Measurements from ENCODE around the gene CCNK.
A peak's percentile ranks its signal among the peaks of the same experiment; 100 is the strongest.

CCNK gene

GRCh38 chr14:99508896-99509629 is 27.9 kb downstream of the CCNK start:
- DNase-seq: no peak

GRCh38 chr14:99509871-99510555 is 28.8 kb downstream of the CCNK start:
- DNase-seq: no peak

GRCh38 chr14:99510556-99511139 is 29.4 kb downstream of the CCNK start:
- no peak for DNase-seq

GRCh38 chr14:99511421-99512109 is 30.4 kb downstream of the CCNK start:
- DNase-seq: no peak

- no peak for DNase-seq
These were observed 30.9 kb downstream of the CCNK start for GRCh38 chr14:99512110-99512449.

- no peak for DNase-seq
These were observed 31.5 kb downstream of the CCNK start for GRCh38 chr14:99512571-99513182.

GRCh38 chr14:99513183-99513694 is 32.0 kb downstream of the CCNK start:
- DNase-seq: no peak

GRCh38 chr14:99513946-99514551 is 32.8 kb downstream of the CCNK start:
- DNase-seq: no peak

- no peak for DNase-seq
These were observed 33.5 kb downstream of the CCNK start for GRCh38 chr14:99514552-99515300.

GRCh38 chr14:99515301-99516155 is 34.3 kb downstream of the CCNK start:
- DNase-seq: no peak

GRCh38 chr14:99516156-99516870 is 35.1 kb downstream of the CCNK start:
- no peak for DNase-seq

- no peak for DNase-seq
These were observed 35.8 kb downstream of the CCNK start for GRCh38 chr14:99516871-99517642.

GRCh38 chr14:99517643-99518381 is 36.6 kb downstream of the CCNK start:
- no peak for DNase-seq

GRCh38 chr14:99518441-99519346 is 37.5 kb downstream of the CCNK start:
- DNase-seq: peak; percentile 85

GRCh38 chr14:99519347-99519881 is 38.2 kb downstream of the CCNK start:
- no peak for DNase-seq

GRCh38 chr14:99519931-99520421 is 38.8 kb downstream of the CCNK start:
- DNase-seq: no peak

GRCh38 chr14:99520571-99521081 is 39.4 kb downstream of the CCNK start:
- DNase-seq: no peak
